ENCODE data around the gene FMN1. TPM values are rescaled to one million over a fixed set of nuclear protein-coding genes. Genes with fewer than 3 reads are reported as not detected.

The FMN1 gene
- total and polyA plus RNA-seq, 12 donors: 0.22 to 5.5 (median 3.3) TPM

- Histone ChIP-seq H3K4me1 (no peaks in the 10 kb centered on the region), H3K36me3 (no peaks in the 10 kb centered on the region), H3K4me3 (no peak overlapping the region), H3K27ac (no peak overlapping the region), H3K9me3 (no peaks in the 10 kb centered on the region), H3K27me3 (no peaks in the 10 kb centered on the region)
- no peak for DNase-seq
- intact Hi-C loops (cut with DNase I): no loop called here
- WGBS, 2 donors: 71 to 77% methylated on average over 2 of the region's 2 CpGs
- no peak for TF ChIP-seq CTCF (IDR thresholded peaks at IDR 0.05)
- no peak for ATAC-seq
Measured at GRCh38 chr15:32986147-32986546, 208.4 kb downstream of the FMN1 start.

- 73 to 77% methylated on average over 7 of the region's 7 CpGs for WGBS, 2 donors
- no peaks in the 10 kb centered on the region for H3K9me3 ChIP-seq
- no peaks in the 10 kb centered on the region for H3K27me3 ChIP-seq
- no peak overlapping the region for H3K27ac ChIP-seq
- intact Hi-C loops (cut with DNase I): no loop called here
- DNase-seq (no peak), ATAC-seq (no peak)
- H3K4me3 ChIP-seq: no peak overlapping the region
- no peak for TF ChIP-seq CTCF (IDR thresholded peaks at IDR 0.05)
- H3K36me3 ChIP-seq: no peaks in the 10 kb centered on the region
- H3K4me1 ChIP-seq: no peaks in the 10 kb centered on the region
Measured at GRCh38 chr15:32983679-32984078, 210.8 kb downstream of the FMN1 start.

- H3K27ac ChIP-seq: no peak overlapping the region
- H3K9me3 ChIP-seq: no peaks in the 10 kb centered on the region
- no peaks in the 10 kb centered on the region for H3K36me3 ChIP-seq
- WGBS, 2 donors: 80 to 85% methylated on average over 4 of the region's 4 CpGs
- intact Hi-C loops (cut with DNase I): no loop called here
- TF ChIP-seq CTCF (IDR thresholded peaks at IDR 0.05): no peak
- H3K4me3 ChIP-seq: no peak overlapping the region
- DNase-seq: no peak
- no peaks in the 10 kb centered on the region for H3K27me3 ChIP-seq
- ATAC-seq: no peak
- no peaks in the 10 kb centered on the region for H3K4me1 ChIP-seq
Measured at GRCh38 chr15:32982001-32982400, 212.5 kb downstream of the FMN1 start.

GRCh38 chr15:32981536-32981935, 213.0 kb downstream of the FMN1 start:
- no peak for DNase-seq
- no peaks in the 10 kb centered on the region for H3K36me3 ChIP-seq
- H3K4me1 ChIP-seq: no peaks in the 10 kb centered on the region
- no peaks in the 10 kb centered on the region for H3K27me3 ChIP-seq
- H3K27ac ChIP-seq: no peak overlapping the region
- no peak for ATAC-seq
- H3K9me3 ChIP-seq: no peaks in the 10 kb centered on the region
- TF ChIP-seq CTCF (IDR thresholded peaks at IDR 0.05): no peak
- intact Hi-C loops (cut with DNase I): no loop called here
- no peak overlapping the region for H3K4me3 ChIP-seq
- WGBS, 2 donors: 79 to 81% methylated on average over 1 of the region's 1 CpG

- Histone ChIP-seq H3K36me3 (no peaks in the 10 kb centered on the region), H3K4me3 (no peak overlapping the region), H3K27me3 (no peaks in the 10 kb centered on the region), H3K9me3 (no peaks in the 10 kb centered on the region), H3K4me1 (peaks cover 0 to 4% (median 0%) of the 10 kb centered on the region in 9 donors), H3K27ac (no peak overlapping the region)
- intact Hi-C loops (cut with DNase I): no loop called here
- WGBS, 2 donors: 78 to 88% methylated on average over 3 of the region's 3 CpGs
- DNase-seq: no peak
- no peak for TF ChIP-seq CTCF (IDR thresholded peaks at IDR 0.05)
- ATAC-seq: no peak
Measured at GRCh38 chr15:32979710-32980109, 214.8 kb downstream of the FMN1 start.
